ENCODE data around the gene EFCAB11. TPM values are rescaled to one million over a fixed set of nuclear protein-coding genes. Genes with fewer than 3 reads are reported as not detected.

EFCAB11 gene
- total and polyA plus RNA-seq, 4 donors: 3.4 to 8.8 (median 6.3) TPM

DNA sequence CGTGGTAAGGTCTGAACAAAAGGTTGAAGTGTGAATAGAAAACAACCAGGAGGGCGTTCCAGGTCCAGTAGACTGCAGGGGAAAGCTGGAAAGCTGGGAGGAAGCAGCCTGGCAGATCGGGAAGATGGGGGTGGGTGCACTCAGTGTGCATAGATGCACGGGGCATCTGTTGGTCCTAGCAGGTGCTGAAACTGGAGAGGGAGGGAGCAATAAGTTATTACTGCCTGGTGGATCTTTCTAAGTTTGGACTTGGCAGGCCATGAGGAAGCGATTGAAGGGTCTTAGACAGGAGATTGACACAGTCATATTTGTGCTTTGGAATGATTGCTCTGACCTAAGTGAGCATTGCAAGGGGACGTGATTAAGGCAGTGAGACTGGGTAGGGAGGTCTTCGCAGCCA lies 194.4 kb downstream of the EFCAB11 start:
- ATAC-seq (ENCODE audit: low FRiP score) (no peak), DNase-seq (no peak)
- no peak overlapping the region for H3K27ac ChIP-seq (ENCODE audit: low read depth in 1 of 2, low read length in 2 of 2)
- no peaks in the 10 kb centered on the region for H3K27me3 ChIP-seq (ENCODE audit: control insufficient read depth in 1 of 2, insufficient read depth in 2 of 2, low read length in 1 of 2)
- WGBS, 2 donors: 71 to 73% methylated on average over 7 of the region's 7 CpGs
- H3K4me1 ChIP-seq (ENCODE audit: control insufficient read depth in 1 of 2, insufficient read depth in 2 of 2, low read length in 2 of 2): no peaks in the 10 kb centered on the region
- intact Hi-C loops (cut with DNase I): no loop called here
- no peak overlapping the region for H3K4me3 ChIP-seq (ENCODE audit: low read length in 2 of 2)
- H3K36me3 ChIP-seq (ENCODE audit: control insufficient read depth in 1 of 2, insufficient read depth in 2 of 2, low read length in 1 of 2): no peaks in the 10 kb centered on the region
- no peaks in the 10 kb centered on the region for H3K9me3 ChIP-seq (ENCODE audit: control insufficient read depth, low read length)

DNA sequence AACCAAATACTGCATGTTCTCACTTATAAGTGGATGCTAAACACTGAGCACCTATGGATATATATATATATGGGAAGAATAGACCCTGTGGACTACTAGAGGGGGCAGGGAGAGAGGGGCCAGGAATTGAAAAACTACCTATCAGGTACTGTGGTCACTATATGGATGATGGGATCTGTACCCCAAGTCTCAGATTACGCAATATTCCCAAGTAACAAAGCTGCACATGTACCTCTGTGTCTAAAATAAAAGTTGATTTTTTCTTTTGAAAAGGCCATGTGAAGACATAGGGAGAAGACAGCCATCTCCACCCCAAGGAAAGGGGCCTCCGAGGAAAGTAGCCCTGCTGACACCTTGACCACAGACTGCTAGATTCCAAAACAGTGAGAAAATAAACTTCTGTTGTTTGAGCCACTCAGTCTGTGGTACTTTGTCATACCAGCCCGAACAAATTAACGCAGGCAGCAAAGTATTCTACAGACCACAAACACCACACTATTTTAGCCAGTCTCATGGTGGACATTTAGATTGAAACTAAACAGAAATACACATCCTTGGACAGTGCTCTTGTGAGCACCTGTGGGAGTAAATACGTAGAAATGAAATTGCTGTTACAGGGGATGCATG lies 197.1 kb downstream of the EFCAB11 start:
- Histone ChIP-seq H3K36me3 (ENCODE audit: control insufficient read depth in 1 of 2, insufficient read depth in 2 of 2, low read length in 1 of 2) (no peaks in the 10 kb centered on the region), H3K27me3 (ENCODE audit: control insufficient read depth in 1 of 2, insufficient read depth in 2 of 2, low read length in 1 of 2) (no peaks in the 10 kb centered on the region), H3K9me3 (ENCODE audit: control insufficient read depth, low read length) (no peaks in the 10 kb centered on the region), H3K27ac (ENCODE audit: low read depth in 1 of 2, low read length in 2 of 2) (no peak overlapping the region), H3K4me1 (ENCODE audit: control insufficient read depth in 1 of 2, insufficient read depth in 2 of 2, low read length in 2 of 2) (no peaks in the 10 kb centered on the region), H3K4me3 (ENCODE audit: low read length in 2 of 2) (no peak overlapping the region)
- DNase-seq (no peak), ATAC-seq (ENCODE audit: low FRiP score) (no peak)
- 65 to 67% methylated on average over 5 of the region's 5 CpGs for WGBS, 2 donors
- intact Hi-C loops (cut with DNase I): no loop called here

DNA sequence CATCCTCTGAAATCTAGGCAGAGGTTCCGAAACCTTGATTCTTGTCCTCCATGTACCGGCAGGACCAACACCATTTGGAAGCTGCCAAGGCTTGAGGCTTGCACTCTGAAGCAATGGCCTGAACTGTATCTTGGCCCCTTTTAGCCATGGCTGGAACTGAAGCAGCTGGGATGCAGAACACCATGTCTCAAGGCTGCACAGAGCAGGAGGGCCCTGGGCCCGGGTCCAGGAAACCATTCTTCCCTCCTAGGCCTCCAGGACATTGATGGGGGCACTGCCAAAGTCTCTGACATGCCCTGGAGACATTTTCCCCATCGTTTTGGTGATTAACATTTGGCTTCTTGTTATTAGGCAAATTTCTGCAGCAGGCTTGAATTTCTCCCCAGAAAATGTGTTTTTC lies 198.7 kb downstream of the EFCAB11 start:
- no peak for DNase-seq
- intact Hi-C loops (cut with DNase I): no loop called here
- Histone ChIP-seq H3K36me3 (ENCODE audit: control insufficient read depth in 1 of 2, insufficient read depth in 2 of 2, low read length in 1 of 2) (no peaks in the 10 kb centered on the region), H3K9me3 (ENCODE audit: control insufficient read depth, low read length) (no peaks in the 10 kb centered on the region), H3K4me3 (ENCODE audit: low read length in 2 of 2) (no peak overlapping the region), H3K27ac (ENCODE audit: low read depth in 1 of 2, low read length in 2 of 2) (no peak overlapping the region), H3K27me3 (ENCODE audit: control insufficient read depth in 1 of 2, insufficient read depth in 2 of 2, low read length in 1 of 2) (no peaks in the 10 kb centered on the region), H3K4me1 (ENCODE audit: control insufficient read depth in 1 of 2, insufficient read depth in 2 of 2, low read length in 2 of 2) (peaks cover 0 to 2% of the 10 kb centered on the region in 2 donors)
- ATAC-seq (ENCODE audit: low FRiP score): peak; percentile 56
- 60 to 61% methylated on average over 4 of the region's 4 CpGs for WGBS, 2 donors

- Histone ChIP-seq H3K27me3 (ENCODE audit: control insufficient read depth in 1 of 2, insufficient read depth in 2 of 2, low read length in 1 of 2) (no peaks in the 10 kb centered on the region), H3K4me1 (ENCODE audit: control insufficient read depth in 1 of 2, insufficient read depth in 2 of 2, low read length in 2 of 2) (peaks cover 0 to 2% of the 10 kb centered on the region in 2 donors), H3K4me3 (ENCODE audit: low read length in 2 of 2) (no peak overlapping the region), H3K27ac (ENCODE audit: low read depth in 1 of 2, low read length in 2 of 2) (no peak overlapping the region), H3K9me3 (ENCODE audit: control insufficient read depth, low read length) (no peaks in the 10 kb centered on the region), H3K36me3 (ENCODE audit: control insufficient read depth in 1 of 2, insufficient read depth in 2 of 2, low read length in 1 of 2) (no peaks in the 10 kb centered on the region)
- WGBS, 2 donors: 88 to 97% methylated on average over 4 of the region's 4 CpGs
- DNase-seq: no peak
- intact Hi-C loops (cut with DNase I): no loop called here
- ATAC-seq (ENCODE audit: low FRiP score): no peak
These were observed 200.6 kb downstream of the EFCAB11 start for GRCh38 chr14:89753828-89754412.

DNA sequence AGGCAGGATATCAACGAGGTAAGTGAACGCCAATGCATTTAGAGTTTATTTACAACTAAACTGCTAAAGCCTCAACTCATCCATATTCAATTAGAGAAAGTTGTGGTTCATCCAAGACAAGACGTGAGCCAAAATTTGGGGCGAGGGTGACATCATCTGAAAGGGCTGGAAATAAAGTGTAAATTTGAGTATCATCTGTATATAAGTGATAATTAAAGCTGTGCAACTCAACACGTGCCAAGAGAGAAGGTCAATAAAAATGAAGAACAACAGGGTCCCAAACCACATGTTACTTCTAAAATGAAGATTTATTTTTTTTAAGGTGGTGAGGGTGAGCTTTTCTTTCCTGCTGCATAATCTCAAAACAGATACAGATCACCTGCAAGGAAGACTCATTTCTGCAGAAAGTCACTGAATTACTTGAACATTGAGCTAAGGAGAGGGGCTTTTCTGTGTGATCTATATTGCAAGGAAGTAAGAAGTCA lies 203.6 kb downstream of the EFCAB11 start:
- H3K27ac ChIP-seq (ENCODE audit: low read depth in 1 of 2, low read length in 2 of 2): no peak overlapping the region
- peaks cover 2% of the 10 kb centered on the region for H3K9me3 ChIP-seq (ENCODE audit: control insufficient read depth, low read length)
- H3K36me3 ChIP-seq (ENCODE audit: control insufficient read depth in 1 of 2, insufficient read depth in 2 of 2, low read length in 1 of 2): no peaks in the 10 kb centered on the region
- H3K27me3 ChIP-seq (ENCODE audit: control insufficient read depth in 1 of 2, insufficient read depth in 2 of 2, low read length in 1 of 2): no peaks in the 10 kb centered on the region
- H3K4me3 ChIP-seq (ENCODE audit: low read length in 2 of 2): no peak overlapping the region
- intact Hi-C loops (cut with DNase I): no loop called here
- DNase-seq (no peak), ATAC-seq (ENCODE audit: low FRiP score) (no peak)
- 81 to 84% methylated on average over 5 of the region's 5 CpGs for WGBS, 2 donors
- H3K4me1 ChIP-seq (ENCODE audit: control insufficient read depth in 1 of 2, insufficient read depth in 2 of 2, low read length in 2 of 2): peaks cover 0 to 2% of the 10 kb centered on the region in 2 donors

- H3K4me1 ChIP-seq (ENCODE audit: control insufficient read depth in 1 of 2, insufficient read depth in 2 of 2, low read length in 2 of 2): peaks cover 0 to 2% of the 10 kb centered on the region in 2 donors
- no peak overlapping the region for H3K4me3 ChIP-seq (ENCODE audit: low read length in 2 of 2)
- DNase-seq: no peak
- H3K9me3 ChIP-seq (ENCODE audit: control insufficient read depth, low read length): peaks cover 2% of the 10 kb centered on the region
- H3K27ac ChIP-seq (ENCODE audit: low read depth in 1 of 2, low read length in 2 of 2): no peak overlapping the region
- H3K36me3 ChIP-seq (ENCODE audit: control insufficient read depth in 1 of 2, insufficient read depth in 2 of 2, low read length in 1 of 2): no peaks in the 10 kb centered on the region
- intact Hi-C loops (cut with DNase I): no loop called here
- 76 to 80% methylated on average over 6 of the region's 6 CpGs for WGBS, 2 donors
- ATAC-seq (ENCODE audit: low FRiP score): no peak
- no peaks in the 10 kb centered on the region for H3K27me3 ChIP-seq (ENCODE audit: control insufficient read depth in 1 of 2, insufficient read depth in 2 of 2, low read length in 1 of 2)
These were observed 204.2 kb downstream of the EFCAB11 start for GRCh38 chr14:89750281-89750755.

DNA sequence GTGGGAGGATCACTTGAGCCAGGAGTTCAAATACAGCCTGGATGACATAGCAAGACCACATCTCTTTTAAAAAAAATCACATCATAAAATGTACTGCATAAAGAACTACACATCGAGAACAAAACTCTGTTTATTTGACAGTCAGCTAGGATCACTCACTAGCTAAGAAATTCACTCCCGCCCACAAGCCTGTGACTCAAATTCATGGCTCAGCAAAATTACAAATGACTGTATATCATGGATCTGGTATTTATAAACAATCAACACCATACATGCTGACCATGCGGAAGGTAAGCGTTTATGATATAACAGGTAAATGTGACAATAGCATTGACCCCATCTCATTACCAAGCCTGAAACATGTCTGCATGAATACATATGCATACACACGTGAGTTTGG lies 206.5 kb downstream of the EFCAB11 start:
- DNase-seq (no peak), ATAC-seq (ENCODE audit: low FRiP score) (no peak)
- peaks cover 0 to 2% of the 10 kb centered on the region in 2 donors for H3K4me1 ChIP-seq (ENCODE audit: control insufficient read depth in 1 of 2, insufficient read depth in 2 of 2, low read length in 2 of 2)
- no peak overlapping the region for H3K27ac ChIP-seq (ENCODE audit: low read depth in 1 of 2, low read length in 2 of 2)
- no peaks in the 10 kb centered on the region for H3K36me3 ChIP-seq (ENCODE audit: control insufficient read depth in 1 of 2, insufficient read depth in 2 of 2, low read length in 1 of 2)
- H3K27me3 ChIP-seq (ENCODE audit: control insufficient read depth in 1 of 2, insufficient read depth in 2 of 2, low read length in 1 of 2): no peaks in the 10 kb centered on the region
- intact Hi-C loops (cut with DNase I): no loop called here
- WGBS, 2 donors: 69 to 71% methylated on average over 5 of the region's 5 CpGs
- peaks cover 2% of the 10 kb centered on the region for H3K9me3 ChIP-seq (ENCODE audit: control insufficient read depth, low read length)
- no peak overlapping the region for H3K4me3 ChIP-seq (ENCODE audit: low read length in 2 of 2)

DNA sequence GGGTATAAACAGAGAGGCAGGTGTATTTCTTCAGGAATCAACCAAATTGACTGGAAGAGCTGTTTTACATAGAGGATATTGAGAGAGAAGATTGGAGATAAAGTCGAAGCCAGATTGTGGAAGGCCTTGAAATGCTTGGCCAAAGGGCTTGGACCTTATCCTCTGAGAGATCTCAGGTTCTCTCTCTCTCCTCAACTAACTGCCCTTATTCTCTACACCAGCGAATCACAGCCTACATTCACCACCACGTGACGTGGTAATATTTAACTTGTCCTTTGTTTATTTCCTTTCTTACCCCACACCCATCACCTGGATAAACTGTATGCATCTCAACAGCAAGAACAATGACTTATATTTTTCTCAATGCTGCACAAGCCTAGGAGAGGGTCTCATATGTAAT lies 207.4 kb downstream of the EFCAB11 start:
- Histone ChIP-seq H3K27me3 (ENCODE audit: control insufficient read depth in 1 of 2, insufficient read depth in 2 of 2, low read length in 1 of 2) (no peaks in the 10 kb centered on the region), H3K4me3 (ENCODE audit: low read length in 2 of 2) (no peak overlapping the region), H3K9me3 (ENCODE audit: control insufficient read depth, low read length) (peaks cover 2% of the 10 kb centered on the region), H3K4me1 (ENCODE audit: control insufficient read depth in 1 of 2, insufficient read depth in 2 of 2, low read length in 2 of 2) (peaks cover 0 to 2% of the 10 kb centered on the region in 2 donors), H3K36me3 (ENCODE audit: control insufficient read depth in 1 of 2, insufficient read depth in 2 of 2, low read length in 1 of 2) (no peaks in the 10 kb centered on the region), H3K27ac (ENCODE audit: low read depth in 1 of 2, low read length in 2 of 2) (no peak overlapping the region)
- 95 to 99% methylated on average over 4 of the region's 4 CpGs for whole genome bisulfite sequencing, 2 donors
- DNase-seq: no peak
- ATAC-seq (ENCODE audit: low FRiP score): no peak
- intact Hi-C loops (cut with DNase I): no loop called here

GRCh38 chr14:89746654-89747053 lies 207.9 kb downstream of the EFCAB11 start:
- no peak for ATAC-seq (ENCODE audit: low FRiP score)
- Histone ChIP-seq H3K4me3 (ENCODE audit: low read length in 2 of 2) (no peak overlapping the region), H3K27ac (ENCODE audit: low read depth in 1 of 2, low read length in 2 of 2) (no peak overlapping the region), H3K36me3 (ENCODE audit: control insufficient read depth in 1 of 2, insufficient read depth in 2 of 2, low read length in 1 of 2) (no peaks in the 10 kb centered on the region), H3K4me1 (ENCODE audit: control insufficient read depth in 1 of 2, insufficient read depth in 2 of 2, low read length in 2 of 2) (no peaks in the 10 kb centered on the region), H3K27me3 (ENCODE audit: control insufficient read depth in 1 of 2, insufficient read depth in 2 of 2, low read length in 1 of 2) (no peaks in the 10 kb centered on the region), H3K9me3 (ENCODE audit: control insufficient read depth, low read length) (peaks cover 2% of the 10 kb centered on the region)
- WGBS, 2 donors: 92 to 95% methylated on average over 2 of the region's 2 CpGs
- intact Hi-C loops (cut with DNase I): no loop called here
- no peak for DNase-seq
